ENCODE measurements around the gene INPP4B.

Gene INPP4B

DNA sequence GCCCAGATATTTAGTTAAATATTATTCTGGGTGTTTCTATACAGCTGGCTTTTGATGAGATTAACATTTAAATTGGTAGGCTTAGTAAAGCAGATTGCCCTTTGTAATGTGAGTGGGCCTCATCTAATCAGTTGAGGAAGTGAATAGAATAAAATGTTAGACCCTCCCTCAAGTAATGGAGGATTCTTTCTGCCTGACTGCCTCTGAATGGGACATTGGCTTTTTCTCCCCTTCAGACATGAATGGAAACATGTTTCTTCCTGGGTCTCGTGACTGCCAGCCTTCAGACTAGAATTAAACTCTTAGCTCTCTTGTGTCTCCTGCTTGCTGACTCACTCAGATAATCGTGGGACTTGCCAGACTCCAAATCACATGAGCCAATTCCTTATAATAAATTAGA lies 266.7 kb downstream of the INPP4B start:
- DNase-seq (ENCODE audit: low read depth in 3 of 3) = no peak

DNA sequence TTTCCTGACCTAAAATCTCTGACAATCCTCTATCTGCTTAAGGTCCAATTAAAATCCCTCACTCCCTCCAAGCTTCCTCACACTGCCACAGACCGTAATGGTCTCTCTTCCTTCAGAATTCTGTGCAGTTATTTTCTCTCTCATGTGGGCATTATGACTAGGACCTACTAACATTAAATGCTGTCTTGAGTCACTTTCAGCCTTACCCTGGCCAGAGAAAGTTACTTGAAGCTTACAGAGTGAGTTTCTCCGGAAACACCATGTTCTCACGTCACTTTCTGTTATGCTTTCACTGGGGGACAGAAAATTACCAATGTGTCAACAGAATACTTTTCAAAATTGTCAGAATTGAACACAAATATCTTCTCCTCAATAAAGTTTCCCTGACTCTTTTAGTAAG lies 271.8 kb downstream of the INPP4B start:
- no peak for DNase-seq (ENCODE audit: low read depth in 3 of 3)

DNA sequence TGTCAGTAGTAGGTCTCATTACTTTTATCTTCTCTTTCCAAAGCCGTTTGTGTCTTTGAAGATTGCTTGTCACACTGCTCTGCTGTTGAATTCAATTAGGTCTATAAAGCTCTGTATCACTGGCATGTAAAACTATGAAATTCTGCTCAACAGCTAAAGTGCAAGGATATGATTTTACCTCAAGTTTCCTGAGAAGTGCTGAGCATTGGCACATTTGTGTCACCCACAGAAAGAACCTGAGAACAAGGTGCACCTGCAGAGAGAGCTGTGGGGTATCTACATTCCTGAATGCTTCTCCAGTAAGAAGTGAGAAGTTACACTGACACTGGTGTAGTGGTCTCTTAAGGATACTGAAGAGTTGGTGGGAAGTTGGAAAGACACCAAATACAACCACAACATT lies 274.0 kb downstream of the INPP4B start:
- no peak for DNase-seq (ENCODE audit: low read depth in 3 of 3)

DNA sequence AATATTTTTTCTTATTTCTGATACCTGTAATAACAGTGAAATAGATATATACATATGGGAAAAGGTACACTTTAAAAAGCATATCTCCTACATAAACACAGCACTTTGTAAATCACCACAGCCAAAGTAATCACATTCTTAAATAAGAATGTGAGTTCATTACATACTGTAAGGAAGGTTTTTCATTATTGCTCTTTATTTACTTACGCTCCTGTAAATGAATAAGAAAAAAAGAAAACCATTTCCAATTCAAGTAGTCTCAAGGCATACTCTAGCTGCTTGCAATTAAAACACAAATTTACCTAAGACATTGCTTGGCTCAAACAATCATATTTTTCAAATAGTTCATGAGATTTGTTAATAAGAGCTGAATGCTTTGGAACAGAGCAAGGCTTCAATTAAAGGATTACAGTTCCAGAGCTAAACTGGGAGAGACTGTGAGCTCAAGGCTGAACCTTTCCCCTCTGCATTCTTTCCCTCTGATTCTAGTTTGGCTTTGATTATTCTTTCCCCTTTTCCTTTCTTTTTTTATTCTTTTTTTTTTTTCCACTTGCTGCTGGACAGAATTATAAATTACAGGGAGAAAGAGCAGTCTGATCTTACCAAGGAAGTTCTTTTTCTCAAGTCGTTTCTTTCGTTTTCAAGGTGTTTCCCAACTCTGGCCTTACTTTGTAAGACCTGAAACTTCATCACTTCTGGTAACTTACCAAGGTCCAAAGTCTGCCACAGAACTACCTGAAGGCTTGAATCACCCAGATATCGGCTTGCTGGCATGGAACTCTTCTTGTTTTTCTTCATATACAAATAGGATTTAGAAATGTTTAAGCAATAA lies 278.3 kb downstream of the INPP4B start:
- no peak for DNase-seq (ENCODE audit: low read depth in 3 of 3)

DNA sequence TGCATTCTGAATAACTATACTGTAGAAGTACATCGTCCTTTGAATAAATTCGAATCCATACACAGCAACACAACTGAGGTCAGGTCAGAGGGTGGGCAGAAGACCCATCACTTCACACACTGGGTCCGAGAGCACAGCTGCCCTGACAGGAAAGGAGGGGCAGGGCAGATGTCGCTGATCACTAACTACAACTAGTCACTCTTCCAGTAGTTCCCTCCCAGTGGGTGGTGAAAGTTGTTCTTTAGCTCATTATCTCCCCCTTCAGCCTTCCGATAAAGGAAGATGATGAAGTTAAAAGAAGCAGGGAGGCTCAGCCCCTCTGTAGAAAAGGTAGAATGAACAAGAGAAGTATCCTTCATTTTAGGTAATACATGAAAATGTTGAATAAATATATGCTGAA lies 278.9 kb downstream of the INPP4B start:
- DNase-seq (ENCODE audit: low read depth in 3 of 3) = peak in 2 of 3 donors; percentile 48 to 50

DNA sequence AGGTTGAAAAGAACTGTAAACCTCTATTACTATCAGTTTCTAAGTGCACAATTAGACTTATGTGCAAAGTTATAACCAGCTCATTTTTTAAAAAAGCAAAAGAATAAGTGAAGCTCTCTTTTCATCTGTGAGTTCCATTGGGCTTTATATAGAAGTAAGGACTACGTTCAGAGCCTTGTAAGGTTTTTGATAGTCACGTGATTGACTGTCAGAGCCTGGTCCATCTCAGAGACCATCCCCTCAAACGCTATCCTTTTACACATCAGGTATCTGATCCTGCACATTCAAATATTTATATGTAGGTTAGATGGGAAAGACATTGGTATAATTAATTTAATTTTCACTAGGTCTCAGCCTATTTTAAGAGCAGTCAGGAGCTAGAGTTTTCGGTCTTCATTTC lies 279.3 kb downstream of the INPP4B start:
- DNase-seq (ENCODE audit: low read depth in 3 of 3) = no peak

DNA sequence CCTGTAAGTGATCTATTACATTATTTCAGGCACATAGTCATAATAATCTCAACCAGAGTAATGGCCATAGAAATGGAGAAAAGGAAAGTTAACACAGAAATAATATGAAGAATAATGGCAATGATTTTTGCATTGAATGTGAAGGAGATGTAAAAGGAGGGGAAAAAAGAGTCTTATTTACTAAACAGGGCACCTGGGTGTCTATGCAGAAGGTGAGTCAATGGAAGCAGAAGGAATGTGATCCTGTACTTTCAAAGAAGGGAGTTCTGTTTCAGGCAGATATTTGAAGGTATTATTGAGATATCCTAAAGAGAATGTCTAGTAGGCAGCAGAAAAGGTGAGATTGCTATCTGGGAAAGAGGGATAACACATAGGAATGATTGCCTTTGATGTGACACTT lies 279.9 kb downstream of the INPP4B start:
- no peak for DNase-seq (ENCODE audit: low read depth in 3 of 3)

- DNase-seq (ENCODE audit: low read depth in 3 of 3) = no peak
Measured at GRCh38 chr4:142565771-142566170, 280.3 kb downstream of the INPP4B start.

DNA sequence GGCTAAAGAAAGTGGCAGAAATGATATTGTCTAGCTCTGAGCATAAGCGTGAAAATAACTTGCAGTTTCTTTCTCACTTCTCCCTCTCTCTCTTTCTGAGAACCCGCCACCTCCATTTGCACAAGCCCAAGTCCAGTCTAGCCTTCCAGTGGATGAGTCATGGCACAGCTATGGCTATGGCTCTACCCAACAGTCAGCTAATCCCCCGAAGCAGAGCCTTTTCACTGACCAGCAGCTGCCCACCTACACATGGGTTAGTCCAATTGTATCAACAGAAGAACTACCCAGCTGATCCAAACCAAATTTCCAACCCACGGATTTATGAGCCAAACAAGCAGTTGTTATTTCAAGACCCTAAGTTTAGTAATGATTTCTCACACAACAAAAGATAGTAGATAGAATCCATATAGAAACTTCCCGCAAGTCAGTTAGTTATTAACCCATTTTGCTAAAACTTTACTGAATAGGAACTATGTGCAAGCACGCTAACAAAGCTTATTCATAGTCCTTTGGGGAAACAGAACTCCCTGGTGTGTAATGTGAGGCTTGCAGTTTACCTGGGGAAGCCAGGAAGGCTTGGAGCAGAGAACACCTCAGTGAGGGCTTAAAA lies 282.3 kb downstream of the INPP4B start:
- DNase-seq (ENCODE audit: low read depth in 3 of 3) = no peak

- DNase-seq (ENCODE audit: low read depth in 3 of 3) = no peak
Measured at GRCh38 chr4:142559986-142560385, 286.1 kb downstream of the INPP4B start.

DNA sequence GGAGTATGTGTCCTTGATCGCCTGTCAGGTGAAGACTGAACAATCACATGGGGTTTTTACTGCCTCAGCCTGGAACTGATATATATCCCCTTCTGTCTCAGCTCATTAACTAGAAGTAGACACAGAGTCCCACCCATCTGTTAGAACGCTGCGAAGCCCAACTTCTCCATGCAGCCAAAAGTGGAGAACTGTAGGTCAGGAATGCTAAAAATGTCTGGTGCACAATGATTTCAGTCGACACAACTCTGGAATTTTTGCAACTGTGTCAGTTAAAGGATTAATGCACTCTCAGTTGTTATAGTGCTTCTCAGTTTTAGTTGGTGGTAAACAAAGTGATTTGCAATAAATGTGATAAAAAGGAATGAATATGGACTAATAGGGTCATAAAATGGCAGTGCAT lies 287.2 kb downstream of the INPP4B start:
- DNase-seq (ENCODE audit: low read depth in 3 of 3) = no peak

- DNase-seq (ENCODE audit: low read depth in 3 of 3) = no peak
Measured at GRCh38 chr4:142557239-142557801, 288.8 kb downstream of the INPP4B start.

DNA sequence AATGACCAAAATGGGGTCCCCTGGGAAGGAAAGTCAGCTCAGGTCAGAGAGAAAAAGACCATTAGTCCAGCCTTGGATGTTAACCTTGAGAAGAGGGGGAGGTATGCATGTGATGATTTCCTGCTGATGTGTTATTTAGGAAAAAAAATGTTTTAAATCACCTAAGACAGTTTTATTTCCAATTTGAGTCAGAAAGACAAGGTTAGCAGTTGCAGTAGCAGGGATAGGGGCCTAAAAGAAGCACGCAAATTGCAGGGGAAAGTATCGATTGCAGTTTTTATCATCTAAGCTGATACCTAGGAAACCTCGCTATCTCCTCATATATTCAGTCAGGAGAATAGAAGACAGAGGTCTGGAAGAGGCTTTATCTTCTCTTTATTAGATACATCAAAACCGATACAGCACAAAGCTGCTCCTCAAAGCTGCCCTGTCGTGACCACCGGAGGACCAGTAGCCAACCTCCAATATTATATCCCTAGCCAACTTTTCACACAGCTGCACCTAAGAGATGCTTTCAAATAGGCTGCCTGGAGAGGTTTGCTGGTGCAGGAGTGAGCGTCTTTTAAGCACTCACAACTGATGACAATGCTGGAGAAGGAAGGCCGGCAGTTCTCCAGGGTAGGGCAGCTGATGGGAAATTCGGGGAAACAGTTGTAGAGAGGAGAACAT lies 289.4 kb downstream of the INPP4B start:
- no peak for DNase-seq (ENCODE audit: low read depth in 3 of 3)

- DNase-seq (ENCODE audit: low read depth in 3 of 3) = no peak
Measured at GRCh38 chr4:142556048-142556447, 290.1 kb downstream of the INPP4B start.

- DNase-seq (ENCODE audit: low read depth in 3 of 3) = no peak
Measured at GRCh38 chr4:142554412-142554811, 291.7 kb downstream of the INPP4B start.

DNA sequence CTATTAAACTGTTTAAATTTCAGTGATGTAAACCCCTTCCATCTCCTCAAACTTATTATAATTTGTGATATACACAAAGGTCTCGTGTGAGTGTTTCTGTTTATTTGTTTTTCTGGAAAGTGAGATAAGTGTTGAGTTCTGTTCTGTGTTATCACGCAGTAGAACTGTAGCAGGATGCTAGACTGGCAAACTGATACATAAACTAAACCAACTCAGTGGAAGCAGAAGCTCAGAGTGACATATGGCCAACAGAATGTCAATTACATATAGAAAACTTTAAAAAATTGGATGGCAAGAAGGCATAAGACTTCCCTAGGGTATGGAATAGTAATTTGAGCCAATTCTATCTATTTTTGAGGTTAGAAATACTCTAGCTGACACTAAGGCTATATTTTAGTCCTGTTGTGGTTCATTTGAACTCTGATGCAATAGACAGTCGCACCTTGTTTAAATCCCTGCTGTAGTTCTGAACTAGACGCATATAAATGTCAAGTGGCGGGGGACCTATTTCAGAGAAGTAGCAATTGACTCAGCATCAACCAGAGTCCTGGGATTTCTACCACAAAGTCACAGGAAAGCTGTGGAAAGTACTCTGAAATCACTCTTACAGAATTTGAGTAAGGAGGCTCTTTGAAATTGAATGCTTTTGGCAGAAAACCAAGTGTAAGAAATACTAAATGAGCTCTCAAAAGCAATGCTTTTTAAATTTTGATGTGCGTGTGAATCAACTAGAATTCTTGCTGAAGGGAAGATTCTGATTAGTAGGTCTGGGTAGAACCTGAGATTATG lies 294.4 kb downstream of the INPP4B start:
- DNase-seq (ENCODE audit: low read depth in 3 of 3) = no peak

DNA sequence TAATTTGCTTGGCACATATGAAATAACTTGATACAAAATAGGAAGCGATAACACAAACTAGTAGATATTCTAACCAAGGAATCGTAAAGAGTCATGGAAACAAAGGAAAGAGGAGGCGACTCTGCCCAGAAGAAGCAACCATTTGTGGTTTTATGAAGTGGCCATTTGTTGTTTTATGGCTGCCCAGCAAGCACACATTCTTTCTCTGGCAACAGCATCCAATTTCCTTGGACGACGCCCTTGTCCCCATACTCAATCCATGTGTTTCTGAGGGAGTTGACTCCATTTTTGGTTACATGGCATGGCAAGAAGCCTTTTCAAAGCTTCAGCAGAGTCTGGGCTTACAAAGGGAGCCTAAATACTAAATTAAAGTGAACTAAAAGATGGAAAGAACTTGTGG lies 295.1 kb downstream of the INPP4B start:
- DNase-seq (ENCODE audit: low read depth in 3 of 3) = no peak

- DNase-seq (ENCODE audit: low read depth in 3 of 3) = no peak
Measured at GRCh38 chr4:142549726-142550463, 296.2 kb downstream of the INPP4B start.

DNA sequence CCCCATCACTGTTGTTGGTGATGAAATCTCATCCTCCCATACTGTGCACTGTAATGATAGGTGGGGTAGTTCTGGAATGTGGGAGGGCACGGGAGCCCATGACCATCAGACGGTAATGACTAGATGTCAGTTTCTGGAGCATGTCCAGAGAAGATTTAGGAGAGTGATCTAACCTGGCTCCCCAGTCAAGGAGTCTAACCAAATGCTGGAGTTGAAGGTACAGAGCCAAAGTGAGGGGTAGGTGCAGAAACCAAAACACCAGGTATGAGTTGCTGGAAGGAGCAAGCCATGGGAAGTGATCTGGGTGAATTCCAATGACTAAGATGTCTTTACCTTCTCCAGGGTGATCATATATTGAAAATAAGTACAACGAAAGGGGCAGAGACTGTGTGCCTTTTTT lies 296.9 kb downstream of the INPP4B start:
- no peak for DNase-seq (ENCODE audit: low read depth in 3 of 3)

DNA sequence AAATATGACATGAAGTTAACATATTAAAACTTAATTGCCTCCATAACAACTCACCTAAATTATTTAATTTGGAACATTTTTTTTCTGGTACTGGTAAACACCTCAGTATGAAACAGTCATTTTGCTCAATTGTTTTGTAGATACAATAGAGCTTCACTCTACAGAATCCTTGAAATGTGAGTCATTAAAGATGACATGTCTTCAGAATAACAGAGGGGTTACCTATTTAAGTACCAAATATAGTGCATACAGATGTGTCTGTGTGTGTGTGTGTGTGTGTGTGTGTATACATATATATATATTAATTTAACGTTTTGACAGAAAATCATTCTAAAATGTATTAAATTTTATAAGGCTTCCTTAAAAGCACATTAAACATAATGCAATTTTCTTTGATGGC lies 297.6 kb downstream of the INPP4B start:
- DNase-seq (ENCODE audit: low read depth in 3 of 3) = no peak

DNA sequence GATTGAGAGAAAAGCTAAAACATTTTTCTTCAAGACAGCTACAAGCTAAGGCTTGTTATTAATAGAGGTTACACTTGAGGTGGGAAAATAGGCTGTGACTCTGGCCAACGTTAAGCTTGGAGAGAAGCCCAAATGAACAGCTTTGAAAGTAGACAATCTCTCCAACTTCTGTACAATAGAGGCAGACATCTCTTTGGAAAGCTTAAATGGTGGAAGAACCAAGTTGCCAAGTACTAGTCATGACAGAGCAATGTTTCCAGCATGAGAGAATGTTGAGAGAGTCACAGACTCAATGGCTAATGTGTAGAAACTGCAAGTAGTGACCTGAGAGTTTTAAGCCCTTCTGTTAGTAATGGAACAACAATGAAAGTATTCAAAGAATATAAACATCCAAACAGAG lies 298.1 kb downstream of the INPP4B start:
- DNase-seq (ENCODE audit: low read depth in 3 of 3) = no peak

All from stimulated activated CD4-positive, alpha-beta T cell treated with anti-CD3 and anti-CD28 coated beads, TNF-alpha, amount 100 ng/mL, for 48 hours (primary cell).